Stimulated activated naive CD4-positive, alpha-beta T cell treated with Interleukin-2 at 50 U/mL for 16 hours (primary cell): Measurements from ENCODE around the gene SHC4.
"Not testable (repeated sequence)": the region's sequence is repeated elsewhere in the genome, so short reads cannot be mapped to it uniquely, and the experiment has no call there.

Experiments used
- DNase-seq: peaks from one replicate; lab custom pipeline; 2025; lab: John Stamatoyannopoulos, UW

Gene SHC4

DNA sequence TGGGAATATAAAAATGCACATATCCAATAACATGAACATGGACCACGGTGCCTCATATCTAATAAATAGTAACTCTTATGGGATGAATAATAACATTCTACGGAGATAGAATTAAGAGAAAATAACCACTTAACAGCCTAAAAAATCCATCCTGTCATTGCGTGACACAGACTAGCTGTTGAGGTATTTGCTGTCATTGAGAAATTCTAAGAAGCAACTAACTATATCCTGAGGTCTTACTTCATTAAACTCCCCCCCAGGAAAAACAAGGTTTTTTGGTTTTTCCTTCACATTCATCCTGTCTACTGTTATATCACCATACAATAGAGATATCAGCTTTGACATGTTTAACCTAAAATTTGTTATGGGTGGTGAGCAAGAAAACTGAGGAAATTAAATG, 167.2 kb downstream of the SHC4 start:
- no peak for DNase-seq

DNA sequence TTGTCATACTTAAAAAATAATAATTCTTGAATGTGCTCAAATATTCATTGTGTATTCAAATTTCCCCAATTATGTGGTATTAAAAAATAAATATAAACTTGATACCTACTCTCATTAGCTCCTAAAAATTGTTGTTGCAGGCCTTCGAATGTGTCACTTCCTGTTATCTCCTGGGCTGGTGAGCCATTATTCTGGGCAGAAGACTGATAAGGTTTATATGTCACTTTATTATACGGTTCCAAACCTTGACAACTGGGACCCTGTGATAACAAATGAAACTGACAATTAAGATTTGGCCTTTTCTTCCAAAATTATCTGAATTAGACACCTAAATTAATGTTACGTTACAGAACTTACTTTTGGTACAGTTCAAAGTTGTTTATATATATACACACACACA, 167.8 kb downstream of the SHC4 start:
- DNase-seq: no peak

GRCh38 chr15:48794697-48795134, 169.0 kb downstream of the SHC4 start:
- no peak for DNase-seq

GRCh38 chr15:48792408-48792807, 171.3 kb downstream of the SHC4 start:
- DNase-seq: no peak

GRCh38 chr15:48790466-48791115, 173.1 kb downstream of the SHC4 start:
- DNase-seq: not testable (repeated sequence)

GRCh38 chr15:48785712-48786111, 178.0 kb downstream of the SHC4 start:
- DNase-seq: no peak

- DNase-seq: no peak
Observed at GRCh38 chr15:48785195-48785594, 178.5 kb downstream of the SHC4 start.

DNA sequence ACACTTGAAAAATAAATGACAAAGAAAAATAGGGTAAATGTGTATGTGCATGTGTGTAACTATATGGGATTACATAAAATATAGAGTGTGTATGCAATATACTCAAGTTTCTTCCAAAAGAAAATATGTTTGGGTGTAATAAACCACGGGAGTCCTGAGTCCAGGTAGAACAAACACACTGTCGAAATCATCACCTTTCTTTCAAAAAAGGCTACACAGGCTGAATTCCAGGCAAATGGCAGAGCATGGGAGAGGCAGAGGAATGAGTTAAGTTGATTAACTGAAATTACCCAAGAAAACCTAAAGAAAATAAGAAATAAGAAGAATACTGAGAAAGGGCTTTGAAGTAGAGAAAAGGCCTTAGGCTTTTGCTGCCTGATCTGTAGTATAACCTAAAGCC, 179.0 kb downstream of the SHC4 start:
- DNase-seq: no peak

GRCh38 chr15:48782911-48783310, 180.8 kb downstream of the SHC4 start:
- DNase-seq: no peak

GRCh38 chr15:48781481-48782081, 182.1 kb downstream of the SHC4 start:
- no peak for DNase-seq

DNA sequence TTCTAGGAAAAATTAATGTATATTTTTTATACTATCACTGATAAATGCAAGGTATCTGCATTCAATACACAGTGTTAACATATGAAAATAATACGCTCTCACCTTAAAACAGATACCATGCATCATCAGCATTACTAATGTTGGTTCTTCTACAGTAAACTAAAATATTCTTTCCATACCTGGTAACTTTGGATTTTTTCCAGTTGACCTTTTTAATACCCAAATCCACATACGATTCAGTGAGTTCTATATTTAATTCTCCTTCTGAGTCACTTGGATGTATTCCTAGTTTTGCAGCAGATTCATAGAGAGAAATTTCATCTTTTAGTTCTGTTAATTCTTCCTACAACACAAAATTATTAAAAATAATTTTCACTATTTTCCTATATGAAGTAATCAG, 182.7 kb downstream of the SHC4 start:
- no peak for DNase-seq

GRCh38 chr15:48778331-48778730, 185.4 kb downstream of the SHC4 start:
- no peak for DNase-seq

DNA sequence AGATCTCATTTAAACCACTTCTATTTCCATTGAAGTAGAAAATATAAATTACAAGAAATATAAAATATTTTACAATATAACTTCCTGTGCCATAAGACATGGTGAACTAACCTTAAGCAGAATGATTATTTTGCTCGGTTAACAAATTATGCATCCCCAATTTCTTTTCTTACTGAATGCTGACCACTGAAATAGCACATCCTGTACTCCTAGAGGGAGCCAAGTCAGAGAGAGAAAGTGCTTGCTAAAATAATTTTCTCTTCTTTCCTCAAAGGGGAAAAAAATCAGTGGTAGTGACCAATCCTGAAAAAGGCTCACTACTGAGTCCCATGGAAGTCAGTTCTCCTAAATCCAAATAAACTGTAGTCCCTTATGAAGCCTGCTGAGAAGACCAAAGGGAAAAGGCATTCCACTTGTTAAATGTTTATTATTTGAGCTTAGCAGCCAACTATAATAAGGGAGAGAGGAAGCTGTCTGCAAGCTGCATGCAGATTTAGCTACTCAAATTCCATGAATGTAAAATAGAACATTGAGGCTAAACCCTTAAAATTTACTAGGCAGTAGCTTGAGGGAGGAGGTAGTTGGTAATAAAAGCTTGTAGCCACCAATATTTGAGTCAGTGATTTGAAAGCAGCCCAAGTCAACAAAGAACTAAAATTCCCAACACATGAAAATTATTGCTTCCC, 185.9 kb downstream of the SHC4 start:
- no peak for DNase-seq

- DNase-seq: no peak
Observed at GRCh38 chr15:48775546-48775945, 188.2 kb downstream of the SHC4 start.

DNA sequence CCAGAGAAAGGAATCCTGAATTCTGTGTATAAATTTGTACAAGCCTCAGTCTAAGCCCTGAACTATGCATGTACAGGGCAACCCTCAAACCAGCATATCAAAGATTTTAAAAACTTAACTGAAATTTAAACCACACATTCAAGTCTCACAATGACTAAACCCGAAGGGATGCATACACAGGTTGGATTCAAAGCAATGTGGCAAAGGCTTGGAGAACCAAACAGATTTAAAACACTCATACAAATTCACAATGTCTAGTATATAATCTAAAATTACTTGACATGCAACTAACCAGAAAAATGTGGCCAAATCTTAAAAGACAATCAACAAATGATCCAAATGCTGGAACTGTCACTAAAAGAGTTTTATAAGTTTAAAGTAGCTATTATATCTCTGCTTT, 189.2 kb downstream of the SHC4 start:
- no peak for DNase-seq
